Adrenal gland (tissue), 12 donors: ENCODE results near the gene LRP8. TPM values are rescaled to one million over a fixed set of nuclear protein-coding genes. Genes with fewer than 3 reads are reported as not detected.

Experiments
- DNase-seq, 7 donors: peaks; one replicate each; pipeline ENCODE4 v3.0.0-alpha.2; 2019 to 2020
- H3K27ac ChIP-seq, 5 donors: fragments of 200-600 bp; sonication (generic) in 4 of 5; 1 replicate in 3 of 5; 2 replicates in 2 of 5; pipeline versions ENCODE4 v1.5.1 to v1.8.0; 2016 to 2020; ENCODE audit warnings: mild to moderate bottlenecking in 1 of 5
- H3K27me3 ChIP-seq: fragments of 200-600 bp; 2 replicates; pipeline ENCODE4 v1.8.0; 2021
- H3K36me3 ChIP-seq, 2 donors: fragments of 200-600 bp; replicated peaks in 1 of 2; 1 replicate in 1 of 2; 2 replicates in 1 of 2; pipeline versions ENCODE4 v1.5.1 to v1.8.0; 2018 to 2022
- H3K4me1 ChIP-seq, 2 donors: fragments of 200-600 bp; replicated peaks in 1 of 2; 1 replicate in 1 of 2; 2 replicates in 1 of 2; pipeline versions ENCODE4 v1.5.1 to v1.8.0; 2018 to 2021
- H3K4me3 ChIP-seq, 4 donors: fragments of 200-600 bp; sonication (generic) in 3 of 4; one replicate each; pipeline ENCODE4 v1.5.1; 2016 to 2018
- H3K9me3 ChIP-seq, 3 donors: fragments of 200-600 bp; sonication (generic) in 1 of 3; replicated peaks in 1 of 3; 1 replicate in 2 of 3; 2 replicates in 1 of 3; pipeline versions ENCODE4 v1.5.1 to v1.8.0; 2016 to 2021
- POLR2A ChIP-seq, 2 donors: fragments of 450-650 bp; IDR thresholded peaks; one replicate each; pipeline ENCODE4 v1.6.1; 2017; ENCODE audit warnings: antibody characterized with exemption in 2 of 2, mild to moderate bottlenecking in 2 of 2, moderate library complexity in 1 of 2
- WGBS, 4 donors: extraction: QIAGEN DNeasy Blood & Tissue Kit in 2 of 4; methylation state at CpG; one replicate each; pipeline versions ENCODE4 v1.1.5 to v1.1.7; 2013 to 2017; 5-methylcytosine and 5-hydroxymethylcytosine counted together
- intact Hi-C, 2 donors: fragments of 100-400 bp; cut with DNase I; formaldehyde crosslinking; loops; one replicate each; pipeline versions ENCODE4 v1.14.1 to v1.15.0; 2022 to 2023
- polyA plus RNA-seq, 3 donors: library from polyadenylated mRNA; stranded (reverse); fragments of 200-250 nt in 2 of 3; fragments of 350-450 nt in 1 of 3; fragmentation: Illumina TruSeq in 1 of 3; extraction: RNeasy Lipid Tissue Mini Kit (QIAGEN cat#74804) in 1 of 3; gene quantifications; one replicate each; pipeline ENCODE4 v1.2.3, GENCODE V29; 2013 to 2014
- total RNA-seq, 9 donors: library from RNA; depleted of rRNA in 4 of 9; stranded (reverse); fragments of >200 nt in 4 of 9; fragments of 120-200 nt in 1 of 9; fragmentation: NEBNext Ultra II Directional in 1 of 9; extraction: Animal tissue kit (Norgen Biotek cat#: 25700) in 1 of 9; gene quantifications; one replicate each; pipeline versions ENCODE4 v1.1.0 to v1.2.4, GENCODE V29; 2013 to 2023
- TF ChIP-seq, protein P1 (sequence below), 6 experiments: fragments of 450-650 bp in 4 of 6; fragments of 200-600 bp in 2 of 6; sonication (generic) in 1 of 6; IDR thresholded peaks; 1 replicate in 5 of 6; 2 replicates in 1 of 6; pipeline versions ENCODE4 v1.5.1 to v1.8.0; 2016 to 2021; ENCODE audit warnings: antibody characterized with exemption in 6 of 6, mild to moderate bottlenecking in 2 of 6, moderate library complexity in 1 of 6
- donor health status: healthy with polysubstance abuse.
- donor health status: Bipolar disorder and iron deficiency.
- donor health status: DM: yes; HTN: yes; CAD: no.
- donor health status: DM: no; HTN: no; CAD: no.
- donor health status: DM: no; HTN: no; CAD: no.
- donor health status: DM: yes; HTN: yes; CAD: no.

The LRP8 gene
- total and polyA plus RNA-seq, 12 donors = 0.64 to 7.6 (median 2.7) TPM

DNA sequence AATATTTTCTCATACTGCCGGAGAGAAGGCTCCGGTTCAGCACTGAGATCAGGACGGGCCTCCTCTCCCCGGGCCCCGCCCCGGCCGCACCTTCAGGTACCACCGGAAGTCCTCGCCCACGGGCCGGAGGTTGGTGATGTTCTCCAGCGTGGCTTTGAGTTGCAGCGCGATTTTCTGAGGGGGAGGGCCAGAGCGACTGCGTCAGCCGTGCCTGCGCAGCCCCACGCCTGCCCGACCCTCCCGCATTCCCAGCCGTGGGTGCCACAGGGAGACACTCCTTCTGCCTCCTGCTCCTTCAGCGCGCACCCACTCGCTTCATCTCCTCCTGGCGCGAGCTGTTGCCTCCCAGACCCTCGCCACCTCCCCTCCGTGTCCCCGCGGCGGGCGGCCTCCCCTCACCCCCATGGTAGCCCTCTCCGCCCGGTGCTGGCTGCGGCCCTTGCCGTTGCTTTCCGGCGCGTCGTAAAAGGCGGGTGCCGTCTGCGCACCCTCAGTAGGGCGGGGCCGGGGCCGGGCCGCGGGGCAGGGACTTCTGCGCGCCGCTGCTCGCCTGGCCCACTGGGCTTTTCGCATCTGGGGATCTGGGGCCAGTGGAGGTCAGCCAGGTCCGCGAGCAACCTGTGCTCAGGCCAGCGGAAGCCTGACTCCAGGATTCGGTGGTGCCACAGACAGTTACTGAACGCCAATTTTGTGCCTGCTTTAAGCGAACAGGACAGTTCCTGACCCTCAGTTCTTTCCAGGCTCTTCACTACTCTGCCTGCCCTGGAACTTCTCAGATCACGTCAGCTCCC lies 107.5 kb downstream of the LRP8 start, which contains the start of gene CZIB:
Gene CZIB, minus strand, starts transcription at position 464 of the 791 bp plus-strand sequence. Its CDS starts 59 bp downstream, at position 405.
- Histone ChIP-seq H3K27ac (peak within 1 kb of the TSS; percentile 92 to 97 (median 95)), H3K9me3 (no peaks in the 10 kb centered on the region), H3K27me3 (no peaks in the 10 kb centered on the region), H3K4me3 (peak within 1 kb of the TSS; percentile 68 to 85 (median 76)), H3K36me3 (peaks cover 0 to 6% of the 10 kb centered on the region in 2 donors), H3K4me1 (peaks cover 0 to 13% of the 10 kb centered on the region in 2 donors)
- 0 to 1% (median 0%) methylated on average over 20 to 61 of the region's 61 CpGs for WGBS, 4 donors
- peak; percentile 93 to 97 (median 95) for DNase-seq
- intact Hi-C loops = no loop called here
- TF ChIP-seq, protein P1, sequence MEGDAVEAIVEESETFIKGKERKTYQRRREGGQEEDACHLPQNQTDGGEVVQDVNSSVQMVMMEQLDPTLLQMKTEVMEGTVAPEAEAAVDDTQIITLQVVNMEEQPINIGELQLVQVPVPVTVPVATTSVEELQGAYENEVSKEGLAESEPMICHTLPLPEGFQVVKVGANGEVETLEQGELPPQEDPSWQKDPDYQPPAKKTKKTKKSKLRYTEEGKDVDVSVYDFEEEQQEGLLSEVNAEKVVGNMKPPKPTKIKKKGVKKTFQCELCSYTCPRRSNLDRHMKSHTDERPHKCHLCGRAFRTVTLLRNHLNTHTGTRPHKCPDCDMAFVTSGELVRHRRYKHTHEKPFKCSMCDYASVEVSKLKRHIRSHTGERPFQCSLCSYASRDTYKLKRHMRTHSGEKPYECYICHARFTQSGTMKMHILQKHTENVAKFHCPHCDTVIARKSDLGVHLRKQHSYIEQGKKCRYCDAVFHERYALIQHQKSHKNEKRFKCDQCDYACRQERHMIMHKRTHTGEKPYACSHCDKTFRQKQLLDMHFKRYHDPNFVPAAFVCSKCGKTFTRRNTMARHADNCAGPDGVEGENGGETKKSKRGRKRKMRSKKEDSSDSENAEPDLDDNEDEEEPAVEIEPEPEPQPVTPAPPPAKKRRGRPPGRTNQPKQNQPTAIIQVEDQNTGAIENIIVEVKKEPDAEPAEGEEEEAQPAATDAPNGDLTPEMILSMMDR (IDR thresholded peaks at IDR 0.05) = peak in 1 of 6 experiments; percentile 3
- TF ChIP-seq POLR2A (IDR thresholded peaks at IDR 0.05) = peak; percentile 88

DNA sequence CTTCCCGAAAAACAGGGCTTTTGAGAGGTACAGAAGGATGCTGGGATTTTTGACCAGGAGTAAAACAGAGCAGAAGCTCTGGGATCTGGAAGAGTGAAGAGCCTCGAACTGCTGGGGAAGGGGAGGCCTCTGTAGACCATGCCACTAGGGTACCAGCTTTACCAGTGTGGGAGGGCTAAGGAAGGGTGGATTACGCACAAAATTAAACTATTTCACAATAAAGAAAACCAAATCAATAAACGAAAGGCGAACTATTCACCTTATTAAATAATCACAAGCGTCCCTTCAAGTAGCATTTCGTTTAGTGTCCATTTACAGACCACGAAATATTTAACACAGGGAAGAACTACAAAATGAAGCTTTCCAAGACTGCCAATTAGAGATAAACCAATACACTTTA lies 108.2 kb downstream of the LRP8 start:
- peak overlapping the region in 3 of 4 donors; percentile 68 to 85 (median 77) for H3K4me3 ChIP-seq
- H3K27me3 ChIP-seq = no peaks in the 10 kb centered on the region
- H3K27ac ChIP-seq = peak overlapping the region; percentile 92 to 97 (median 95)
- no peak for DNase-seq
- peaks cover 0 to 13% of the 10 kb centered on the region in 2 donors for H3K4me1 ChIP-seq
- no peaks in the 10 kb centered on the region for H3K9me3 ChIP-seq
- intact Hi-C loops = no loop called here
- peaks cover 0 to 11% of the 10 kb centered on the region in 2 donors for H3K36me3 ChIP-seq
- WGBS, 4 donors = 30 to 35% (median 31%) methylated on average over 8 of the region's 8 CpGs
- TF ChIP-seq, protein P1 (IDR thresholded peaks at IDR 0.05) = no peak
- no peak for TF ChIP-seq POLR2A (IDR thresholded peaks at IDR 0.05)

GRCh38 chr1:53218201-53218600 lies 109.7 kb downstream of the LRP8 start:
- DNase-seq = peak in 1 of 7 donors; percentile 49
- no peaks in the 10 kb centered on the region for H3K9me3 ChIP-seq
- H3K4me1 ChIP-seq = peaks cover 0 to 13% of the 10 kb centered on the region in 2 donors
- intact Hi-C loops = no loop called here
- H3K4me3 ChIP-seq = no peak overlapping the region
- no peak overlapping the region for H3K27ac ChIP-seq
- no peaks in the 10 kb centered on the region for H3K27me3 ChIP-seq
- 85 to 97% (median 92%) methylated on average over 7 of the region's 7 CpGs for WGBS, 4 donors
- peaks cover 0 to 26% of the 10 kb centered on the region in 2 donors for H3K36me3 ChIP-seq
- TF ChIP-seq POLR2A (IDR thresholded peaks at IDR 0.05) = no peak
- TF ChIP-seq, protein P1 (IDR thresholded peaks at IDR 0.05) = no peak

DNA sequence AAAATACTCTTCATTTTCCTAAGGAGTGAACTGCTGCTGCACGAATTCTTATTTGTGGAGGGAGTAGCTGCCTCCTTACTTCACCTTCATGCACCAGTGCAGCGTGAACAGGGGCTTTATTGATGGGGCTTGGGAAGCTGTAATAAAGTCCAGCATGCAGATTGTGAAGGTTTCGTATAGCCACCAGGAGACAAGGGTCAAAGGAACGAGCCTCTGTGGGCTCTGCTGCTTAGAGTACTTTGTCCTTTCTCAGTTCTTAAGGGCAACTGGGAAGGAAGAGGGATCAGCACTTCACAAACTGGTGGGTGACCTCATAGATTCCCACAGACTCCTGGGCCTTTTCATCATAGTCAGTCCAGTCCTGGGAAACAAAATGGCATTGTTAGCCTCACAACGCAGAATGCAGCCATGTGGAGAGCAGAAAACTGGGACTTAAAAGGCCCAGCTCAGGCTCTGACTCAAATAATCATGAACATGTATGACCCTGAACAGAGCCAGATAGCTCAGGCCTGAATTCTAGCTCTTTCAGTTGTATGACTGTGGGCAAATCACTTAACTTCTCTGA lies 113.4 kb downstream of the LRP8 start:
- TF ChIP-seq POLR2A (IDR thresholded peaks at IDR 0.05) = no peak
- TF ChIP-seq, protein P1 (IDR thresholded peaks at IDR 0.05) = no peak
- WGBS, 4 donors = 79 to 85% (median 82%) methylated on average over 5 of the region's 5 CpGs
- no peaks in the 10 kb centered on the region for H3K27me3 ChIP-seq
- H3K4me3 ChIP-seq = no peak overlapping the region
- DNase-seq = peak in 1 of 7 donors; percentile 39
- intact Hi-C loops = no loop called here
- H3K36me3 ChIP-seq = peaks cover 6 to 58% of the 10 kb centered on the region in 2 donors
- no peaks in the 10 kb centered on the region for H3K9me3 ChIP-seq
- H3K27ac ChIP-seq = no peak overlapping the region
- H3K4me1 ChIP-seq = peaks cover 0 to 4% of the 10 kb centered on the region in 2 donors
